HCT116 (cell line): Measurements from ENCODE around the gene CACNB3.

ENCODE experiments used
- CEBPB ChIP-seq: IDR thresholded peaks from 2 replicates; pipeline ENCODE4 v1.6.1; 2012; ENCODE audit warnings: low read depth
- EGR1 ChIP-seq: IDR thresholded peaks from 2 replicates; pipeline ENCODE4 v1.6.1; 2012; ENCODE audit warnings: low read depth
- EZH2 ChIP-seq: fragments of 200-600 bp; sonication (generic); IDR thresholded peaks from 2 replicates; pipeline ENCODE4 v1.6.1; 2017; ENCODE audit warnings: antibody characterized with exemption, mixed run types
- EZH2phosphoT487 ChIP-seq: fragments of 200-600 bp; IDR thresholded peaks from 2 replicates; pipeline ENCODE4 v1.6.1; 2018; ENCODE audit warnings: antibody characterized with exemption, borderline replicate concordance
- POLR2A ChIP-seq: IDR thresholded peaks from 2 replicates; pipeline ENCODE4 v1.7.0; 2011; ENCODE audit warnings: borderline replicate concordance; ENCODE audit not compliant: insufficient read depth, insufficient read length; ENCODE audit errors: extremely low read depth
- RAD21 ChIP-seq: IDR thresholded peaks from 2 replicates; pipeline ENCODE4 v1.6.1; 2012; ENCODE audit warnings: low read depth, mild to moderate bottlenecking
- SRF ChIP-seq: IDR thresholded peaks from 2 replicates; pipeline ENCODE4 v1.6.1; 2012; ENCODE audit warnings: low read depth
- ZFX ChIP-seq: fragments of 450-650 bp; IDR thresholded peaks from 2 replicates; pipeline ENCODE4 v1.6.1; 2017
- TF ChIP-seq, protein P1 (sequence below), 3 experiments: fragments of 200-600 bp in 1 of 3; sonication (generic) in 1 of 3; IDR thresholded peaks in 2 of 3; conservative IDR thresholded peaks in 1 of 3; 2 replicates each; pipeline ENCODE4 v1.5.1; 2012 to 2017; ENCODE audit warnings: low read depth in 2 of 3, low read length in 2 of 3, antibody characterized with exemption in 1 of 3, borderline replicate concordance in 1 of 3, control low read depth in 1 of 3, mild to moderate bottlenecking in 1 of 3, mixed read lengths in 1 of 3, mixed run types in 1 of 3, moderate library complexity in 1 of 3; ENCODE audit not compliant: insufficient read depth in 1 of 3
- TF ChIP-seq, protein P2 (sequence below): IDR thresholded peaks from 2 replicates; pipeline ENCODE4 v1.6.1; 2012

DNA sequence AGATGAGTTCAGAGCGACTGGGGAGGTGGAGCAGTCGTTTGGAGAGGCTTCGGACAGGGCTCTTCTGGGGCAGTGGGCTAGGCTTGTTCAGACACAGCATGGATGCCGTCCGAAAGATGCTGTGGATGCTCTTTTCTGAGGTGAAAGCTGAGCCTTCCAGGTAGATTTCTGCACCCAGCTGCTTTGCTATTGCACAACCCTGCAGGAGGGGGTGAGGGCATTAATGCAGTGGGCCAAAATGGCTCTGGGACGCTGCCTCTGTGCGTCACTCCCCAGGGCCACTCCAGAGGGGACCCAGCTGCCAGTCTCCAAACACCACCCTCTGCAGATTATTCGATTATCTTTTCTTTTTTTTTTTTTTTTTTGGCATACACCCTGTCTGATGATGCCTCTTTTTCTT, 39.7 kb downstream of the CACNB3 start:
- TF ChIP-seq, protein P1, sequence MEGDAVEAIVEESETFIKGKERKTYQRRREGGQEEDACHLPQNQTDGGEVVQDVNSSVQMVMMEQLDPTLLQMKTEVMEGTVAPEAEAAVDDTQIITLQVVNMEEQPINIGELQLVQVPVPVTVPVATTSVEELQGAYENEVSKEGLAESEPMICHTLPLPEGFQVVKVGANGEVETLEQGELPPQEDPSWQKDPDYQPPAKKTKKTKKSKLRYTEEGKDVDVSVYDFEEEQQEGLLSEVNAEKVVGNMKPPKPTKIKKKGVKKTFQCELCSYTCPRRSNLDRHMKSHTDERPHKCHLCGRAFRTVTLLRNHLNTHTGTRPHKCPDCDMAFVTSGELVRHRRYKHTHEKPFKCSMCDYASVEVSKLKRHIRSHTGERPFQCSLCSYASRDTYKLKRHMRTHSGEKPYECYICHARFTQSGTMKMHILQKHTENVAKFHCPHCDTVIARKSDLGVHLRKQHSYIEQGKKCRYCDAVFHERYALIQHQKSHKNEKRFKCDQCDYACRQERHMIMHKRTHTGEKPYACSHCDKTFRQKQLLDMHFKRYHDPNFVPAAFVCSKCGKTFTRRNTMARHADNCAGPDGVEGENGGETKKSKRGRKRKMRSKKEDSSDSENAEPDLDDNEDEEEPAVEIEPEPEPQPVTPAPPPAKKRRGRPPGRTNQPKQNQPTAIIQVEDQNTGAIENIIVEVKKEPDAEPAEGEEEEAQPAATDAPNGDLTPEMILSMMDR (IDR thresholded peaks at IDR 0.05 in 2 of 3, conservative IDR thresholded peaks at IDR 0.05 in 1 of 3; ENCODE audit: borderline replicate concordance in 1 of 3, insufficient read depth in 1 of 3, low read depth in 2 of 3, low read length in 2 of 3): no peak
- no peak for TF ChIP-seq EZH2
- TF ChIP-seq, protein P2, sequence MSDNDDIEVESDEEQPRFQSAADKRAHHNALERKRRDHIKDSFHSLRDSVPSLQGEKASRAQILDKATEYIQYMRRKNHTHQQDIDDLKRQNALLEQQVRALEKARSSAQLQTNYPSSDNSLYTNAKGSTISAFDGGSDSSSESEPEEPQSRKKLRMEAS: no peak
- no peak for TF ChIP-seq POLR2A
- no peak for TF ChIP-seq EZH2phosphoT487
- TF ChIP-seq SRF: no peak
- no peak for TF ChIP-seq ZFX
- TF ChIP-seq RAD21: no peak
- no peak for TF ChIP-seq CEBPB
- no peak for TF ChIP-seq EGR1
